Panc1 (cell line): Measurements from ENCODE around the gene PDZD2. TPM values are rescaled to one million over a fixed set of nuclear protein-coding genes. Genes with fewer than 3 reads are reported as not detected.

Experiments used
- ATAC-seq: fragments of 200-7000 bp; cut with Tn5 transposase; 2 replicates; pipeline ENCODE4 v1.9.1; 2020; ENCODE audit warnings: mild to moderate bottlenecking, moderate library complexity
- BruUV-seq: library from RNA; stranded (reverse); fragments of 400-500 nt; replicated peaks from 2 replicates; lab custom pipeline; 2021; lab: Mats Ljungman, UMichigan
- CTCF ChIA-PET: fragments of 300-600 bp; sonication (Branson Sonifier 250); formaldehyde crosslinking; loops from one replicate; lab custom pipeline; 2022; ENCODE audit warnings: antibody characterized with exemption; lab: Charles Lee
- POLR2A ChIA-PET: fragments of 300-600 bp; sonication (Branson Sonifier 250); formaldehyde crosslinking; loops from one replicate; lab custom pipeline; 2022; ENCODE audit warnings: antibody characterized with exemption; lab: Charles Lee
- DNase-seq: peaks from one replicate; pipeline ENCODE4 v3.0.0-alpha.2; 2010; ENCODE audit warnings: low read depth, low spot score
- H3K27ac ChIP-seq: 2 replicates; pipeline ENCODE4 v1.5.1; 2011; ENCODE audit warnings: mild to moderate bottlenecking, low read length, inconsistent platforms
- H3K27me3 ChIP-seq: fragments of 200-500 bp; sonication (Bioruptor generic); 2 replicates; pipeline ENCODE4 v1.6.0; 2014; ENCODE audit warnings: low read length, inconsistent platforms; ENCODE audit not compliant: control insufficient read depth, insufficient read depth
- H3K36me3 ChIP-seq: fragments of 200-500 bp; sonication (Bioruptor generic); 2 replicates; pipeline ENCODE4 v1.5.1; 2014; ENCODE audit warnings: inconsistent platforms, mild to moderate bottlenecking, low read length, moderate library complexity; ENCODE audit not compliant: control insufficient read depth, insufficient read depth
- H3K4me1 ChIP-seq: 2 replicates; pipeline ENCODE4 v1.5.1; 2011; ENCODE audit warnings: inconsistent platforms, mild to moderate bottlenecking, low read length, moderate library complexity; ENCODE audit not compliant: control insufficient read depth, insufficient read depth
- H3K4me3 ChIP-seq, 2 experiments: 2 replicates each; pipeline ENCODE4 v1.5.1; 2011 to 2012; ENCODE audit warnings: low read depth in 2 of 2, low read length in 2 of 2, mild to moderate bottlenecking in 2 of 2, inconsistent platforms in 1 of 2, moderate library complexity in 1 of 2
- H3K9me3 ChIP-seq: fragments of 200-500 bp; sonication (Bioruptor generic); 2 replicates; pipeline ENCODE4 v1.5.1; 2014; ENCODE audit warnings: low read depth, mild to moderate bottlenecking, inconsistent platforms, low read length, moderate library complexity; ENCODE audit not compliant: control insufficient read depth, insufficient read depth
- CTCF ChIP-seq: fragments of 450-650 bp; IDR thresholded peaks from 2 replicates; pipeline ENCODE4 v1.5.1; 2017; ENCODE audit warnings: mild to moderate bottlenecking
- POLR2AphosphoS5 ChIP-seq: IDR thresholded peaks from 2 replicates; pipeline ENCODE4 v1.6.1; 2012; ENCODE audit warnings: mild to moderate bottlenecking, low read depth, low read length, moderate library complexity
- REST ChIP-seq, 2 experiments: IDR thresholded peaks; 2 replicates each; pipeline ENCODE4 v1.6.1; 2011 to 2012; ENCODE audit warnings: low read depth in 2 of 2, control low read depth in 1 of 2, low read length in 1 of 2, mild to moderate bottlenecking in 1 of 2, moderate library complexity in 1 of 2; ENCODE audit not compliant: insufficient read depth in 1 of 2
- SIN3A ChIP-seq: IDR thresholded peaks from 2 replicates; pipeline ENCODE4 v1.6.1; 2012; ENCODE audit warnings: low read depth, mild to moderate bottlenecking, low read length, moderate library complexity, borderline replicate concordance; ENCODE audit not compliant: insufficient read depth
- TCF7L2 ChIP-seq: IDR thresholded peaks from 2 replicates; pipeline ENCODE4 v1.6.1; 2011; ENCODE audit warnings: mild to moderate bottlenecking, low read depth, low read length, inconsistent platforms
- in situ Hi-C: cut with HindIII; loops from 2 replicates; pipeline ENCODE4 v1.10.0; 2016; ENCODE audit warnings: low sequenced_read_pairs, low pct_unique_long_range_greater_than_20kb
- intact Hi-C: fragments of 100-400 bp; cut with micrococcal nuclease; formaldehyde crosslinking; loops from one replicate; pipeline ENCODE4 v1.10.0; 2022; ENCODE audit not compliant: unreplicated experiment
- total RNA-seq: library from RNA; stranded (reverse); gene quantifications from one replicate; pipeline ENCODE4 v1.2.1, GENCODE V29; 2021; ENCODE audit not compliant: unreplicated experiment

The PDZD2 gene
- total RNA-seq, 1 experiment from 2014 or later: 0.10 TPM

GRCh38 chr5:31990701-31991110 is 351.8 kb downstream of the PDZD2 start:
- Histone ChIP-seq H3K27me3 (no peaks in the 10 kb centered on the region), H3K9me3 (no peaks in the 10 kb centered on the region), H3K36me3 (no peaks in the 10 kb centered on the region), H3K27ac (no peak overlapping the region), H3K4me1 (no peaks in the 10 kb centered on the region), H3K4me3 (no peak overlapping the region)
- in situ Hi-C loops: no loop called here
- intact Hi-C loops: no loop called here
- no peak for TF ChIP-seq SIN3A
- TF ChIP-seq REST (IDR thresholded peaks at IDR 0.05; ENCODE audit: insufficient read depth in 1 of 2, low read depth in 2 of 2, low read length in 1 of 2): no peak
- no peak for TF ChIP-seq POLR2AphosphoS5
- no peak for TF ChIP-seq TCF7L2
- no peak for TF ChIP-seq CTCF
- no peak for DNase-seq
- ChIA-PET POLR2A (interaction anchor here (0.6 kb wide), 1 partner anchor 16 kb away, joined by 9 read pairs; no protein-coding TSS in a partner anchor), CTCF (no interaction called here)
- no TSS peak for BruUV-seq
- ATAC-seq: no peak

DNA sequence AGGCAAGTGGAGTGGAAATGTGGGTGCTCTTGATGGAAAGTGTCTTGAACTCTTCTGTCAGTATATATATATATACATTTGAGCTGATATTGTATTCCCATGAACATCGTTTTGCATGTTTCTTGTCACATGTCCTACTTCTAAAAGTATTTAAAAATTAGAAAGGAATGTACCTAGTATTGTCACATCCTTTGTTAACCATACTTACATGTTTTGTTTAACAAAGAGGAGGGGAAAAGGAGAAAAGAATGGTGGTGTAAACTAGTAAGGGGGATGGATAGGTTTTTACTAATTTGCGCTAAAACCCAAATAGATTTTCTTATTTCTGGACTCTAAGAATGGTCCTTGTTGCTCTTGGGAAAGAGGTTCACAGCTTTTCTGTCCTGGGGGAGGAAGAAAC is 353.4 kb downstream of the PDZD2 start:
- in situ Hi-C loops: no loop called here
- DNase-seq: no peak
- H3K36me3 ChIP-seq: no peaks in the 10 kb centered on the region
- no peak for TF ChIP-seq TCF7L2
- no peak for TF ChIP-seq SIN3A
- no peak for TF ChIP-seq REST (IDR thresholded peaks at IDR 0.05; ENCODE audit: insufficient read depth in 1 of 2, low read depth in 2 of 2, low read length in 1 of 2)
- TF ChIP-seq POLR2AphosphoS5: no peak
- no peak for TF ChIP-seq CTCF
- ChIA-PET POLR2A (no interaction called here), CTCF (no interaction called here)
- intact Hi-C loops: no loop called here
- H3K4me3 ChIP-seq: no peak overlapping the region
- no TSS peak for BruUV-seq
- H3K27ac ChIP-seq: no peak overlapping the region
- H3K9me3 ChIP-seq: no peaks in the 10 kb centered on the region
- H3K4me1 ChIP-seq: no peaks in the 10 kb centered on the region
- no peak for ATAC-seq
- no peaks in the 10 kb centered on the region for H3K27me3 ChIP-seq
